ENCODE results near the gene COL4A1.

GRCh38 chr13:110240943-110241342, 66.0 kb downstream of the COL4A1 start:
- TF ChIP-seq USF1 (IDR thresholded peaks at IDR 0.05), result no peak
- no peak for TF ChIP-seq TAF1 (IDR thresholded peaks at IDR 0.05; ENCODE audit: low read depth)
- TF ChIP-seq, protein P1, sequence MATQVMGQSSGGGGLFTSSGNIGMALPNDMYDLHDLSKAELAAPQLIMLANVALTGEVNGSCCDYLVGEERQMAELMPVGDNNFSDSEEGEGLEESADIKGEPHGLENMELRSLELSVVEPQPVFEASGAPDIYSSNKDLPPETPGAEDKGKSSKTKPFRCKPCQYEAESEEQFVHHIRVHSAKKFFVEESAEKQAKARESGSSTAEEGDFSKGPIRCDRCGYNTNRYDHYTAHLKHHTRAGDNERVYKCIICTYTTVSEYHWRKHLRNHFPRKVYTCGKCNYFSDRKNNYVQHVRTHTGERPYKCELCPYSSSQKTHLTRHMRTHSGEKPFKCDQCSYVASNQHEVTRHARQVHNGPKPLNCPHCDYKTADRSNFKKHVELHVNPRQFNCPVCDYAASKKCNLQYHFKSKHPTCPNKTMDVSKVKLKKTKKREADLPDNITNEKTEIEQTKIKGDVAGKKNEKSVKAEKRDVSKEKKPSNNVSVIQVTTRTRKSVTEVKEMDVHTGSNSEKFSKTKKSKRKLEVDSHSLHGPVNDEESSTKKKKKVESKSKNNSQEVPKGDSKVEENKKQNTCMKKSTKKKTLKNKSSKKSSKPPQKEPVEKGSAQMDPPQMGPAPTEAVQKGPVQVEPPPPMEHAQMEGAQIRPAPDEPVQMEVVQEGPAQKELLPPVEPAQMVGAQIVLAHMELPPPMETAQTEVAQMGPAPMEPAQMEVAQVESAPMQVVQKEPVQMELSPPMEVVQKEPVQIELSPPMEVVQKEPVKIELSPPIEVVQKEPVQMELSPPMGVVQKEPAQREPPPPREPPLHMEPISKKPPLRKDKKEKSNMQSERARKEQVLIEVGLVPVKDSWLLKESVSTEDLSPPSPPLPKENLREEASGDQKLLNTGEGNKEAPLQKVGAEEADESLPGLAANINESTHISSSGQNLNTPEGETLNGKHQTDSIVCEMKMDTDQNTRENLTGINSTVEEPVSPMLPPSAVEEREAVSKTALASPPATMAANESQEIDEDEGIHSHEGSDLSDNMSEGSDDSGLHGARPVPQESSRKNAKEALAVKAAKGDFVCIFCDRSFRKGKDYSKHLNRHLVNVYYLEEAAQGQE (IDR thresholded peaks at IDR 0.05; ENCODE audit: low read depth), result no peak
- TF ChIP-seq TCF12 (IDR thresholded peaks at IDR 0.05; ENCODE audit: low read depth), result no peak
- TF ChIP-seq RAD21 (IDR thresholded peaks at IDR 0.05; ENCODE audit: low read depth), result no peak
- no peak for TF ChIP-seq EP300 (IDR thresholded peaks at IDR 0.05; ENCODE audit: borderline replicate concordance)
- no peak for TF ChIP-seq YY1 (IDR thresholded peaks at IDR 0.05; ENCODE audit: low read depth)
- TF ChIP-seq, protein P2, sequence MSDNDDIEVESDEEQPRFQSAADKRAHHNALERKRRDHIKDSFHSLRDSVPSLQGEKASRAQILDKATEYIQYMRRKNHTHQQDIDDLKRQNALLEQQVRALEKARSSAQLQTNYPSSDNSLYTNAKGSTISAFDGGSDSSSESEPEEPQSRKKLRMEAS (IDR thresholded peaks at IDR 0.05), result no peak

Data from Ishikawa (cell line).